Transverse colon (tissue), 3 donors: ENCODE measurements around the gene SOWAHA.

Experiments used
- EP300 ChIP-seq: sonication (generic); formaldehyde crosslinking; IDR thresholded peaks from one replicate; pipeline ENCODE4 v1.6.1; 2017; ENCODE audit warnings: antibody characterized with exemption, low read depth
- POLR2A ChIP-seq: fragments of 450-650 bp; IDR thresholded peaks from one replicate; pipeline ENCODE4 v1.6.1; 2016; ENCODE audit warnings: antibody characterized with exemption, mild to moderate bottlenecking, moderate library complexity
- TF ChIP-seq, protein P1 (sequence below), 5 experiments: fragments of 200-600 bp in 3 of 5; fragments of 450-650 bp in 2 of 5; sonication (generic) in 3 of 5; IDR thresholded peaks; 1 replicate in 2 of 5; 2 replicates in 3 of 5; pipeline ENCODE4 v1.5.1; 2016 to 2017; ENCODE audit warnings: antibody characterized with exemption in 5 of 5, inconsistent platforms in 3 of 5, mild to moderate bottlenecking in 2 of 5, moderate library complexity in 1 of 5

DNA sequence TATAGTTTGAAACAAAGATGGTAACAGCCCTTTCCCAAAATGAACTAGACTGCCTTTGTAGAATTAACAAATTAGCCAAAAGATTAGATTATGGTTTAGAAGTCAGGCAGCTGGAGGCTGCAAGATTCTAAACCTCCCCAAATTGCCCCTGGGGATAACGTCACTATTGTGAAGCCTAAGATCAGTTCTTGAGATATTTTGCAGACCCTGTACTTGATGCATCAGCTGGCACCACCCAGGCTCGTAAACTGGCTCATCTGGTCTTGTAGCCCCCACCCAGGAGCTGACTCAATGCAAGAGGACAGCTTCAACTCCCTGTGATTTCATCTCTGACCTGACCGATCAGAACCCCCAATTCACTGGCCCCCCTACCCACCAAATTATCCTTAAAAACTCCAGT, 4.2 kb upstream of the SOWAHA start:
- TF ChIP-seq POLR2A = no peak
- TF ChIP-seq, protein P1, sequence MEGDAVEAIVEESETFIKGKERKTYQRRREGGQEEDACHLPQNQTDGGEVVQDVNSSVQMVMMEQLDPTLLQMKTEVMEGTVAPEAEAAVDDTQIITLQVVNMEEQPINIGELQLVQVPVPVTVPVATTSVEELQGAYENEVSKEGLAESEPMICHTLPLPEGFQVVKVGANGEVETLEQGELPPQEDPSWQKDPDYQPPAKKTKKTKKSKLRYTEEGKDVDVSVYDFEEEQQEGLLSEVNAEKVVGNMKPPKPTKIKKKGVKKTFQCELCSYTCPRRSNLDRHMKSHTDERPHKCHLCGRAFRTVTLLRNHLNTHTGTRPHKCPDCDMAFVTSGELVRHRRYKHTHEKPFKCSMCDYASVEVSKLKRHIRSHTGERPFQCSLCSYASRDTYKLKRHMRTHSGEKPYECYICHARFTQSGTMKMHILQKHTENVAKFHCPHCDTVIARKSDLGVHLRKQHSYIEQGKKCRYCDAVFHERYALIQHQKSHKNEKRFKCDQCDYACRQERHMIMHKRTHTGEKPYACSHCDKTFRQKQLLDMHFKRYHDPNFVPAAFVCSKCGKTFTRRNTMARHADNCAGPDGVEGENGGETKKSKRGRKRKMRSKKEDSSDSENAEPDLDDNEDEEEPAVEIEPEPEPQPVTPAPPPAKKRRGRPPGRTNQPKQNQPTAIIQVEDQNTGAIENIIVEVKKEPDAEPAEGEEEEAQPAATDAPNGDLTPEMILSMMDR (IDR thresholded peaks at IDR 0.05) = no peak
- TF ChIP-seq EP300 = no peak
